ENCODE results near the gene TMEM123.

Gene TMEM123

DNA sequence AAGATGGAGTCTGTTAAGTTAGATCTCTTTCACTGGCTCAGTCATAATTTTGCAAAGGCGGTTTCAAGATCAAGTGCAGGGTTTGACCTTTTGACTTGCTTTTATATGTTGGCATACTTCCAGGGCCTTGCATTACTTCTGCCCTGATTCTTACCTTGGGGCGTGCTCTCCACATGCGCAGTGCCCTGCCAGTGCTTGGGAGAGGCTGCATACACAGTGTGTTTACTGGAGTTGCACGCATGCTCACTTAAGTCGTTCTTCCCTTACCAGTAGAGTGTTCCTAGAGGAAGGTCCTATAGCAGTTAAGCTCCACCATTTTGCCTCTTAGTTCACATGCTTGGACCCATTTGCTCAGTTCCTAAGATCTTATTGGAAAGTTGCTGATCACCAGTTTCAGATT, 21.0 kb upstream of the TMEM123 start:
- H3K27me3 ChIP-seq (ENCODE audit: control insufficient read depth in 5 of 5, insufficient read depth in 4 of 5, low read length in 5 of 5), result peaks cover 0 to 4% (median 0%) of the 10 kb centered on the region in 5 donors
- no peak overlapping the region for H3K4me3 ChIP-seq (ENCODE audit: low read depth in 1 of 5, low read length in 5 of 5)
- peaks cover 0 to 2% (median 0%) of the 10 kb centered on the region in 5 donors for H3K4me1 ChIP-seq (ENCODE audit: control insufficient read depth in 5 of 5, insufficient read depth in 5 of 5, low read length in 5 of 5)
- no peak overlapping the region for H3K27ac ChIP-seq (ENCODE audit: low read depth, low read length)
- H3K9me3 ChIP-seq (ENCODE audit: control insufficient read depth in 5 of 5, low read length in 5 of 5), result no peaks in the 10 kb centered on the region
- H3K9ac ChIP-seq (ENCODE audit: low read length in 5 of 5), result no peak overlapping the region
- no peaks in the 10 kb centered on the region for H3K36me3 ChIP-seq (ENCODE audit: control insufficient read depth in 5 of 5, insufficient read depth in 5 of 5, low read length in 5 of 5)

GRCh38 chr11:102472127-102472526, 19.6 kb upstream of the TMEM123 start:
- H3K9ac ChIP-seq (ENCODE audit: low read length in 5 of 5), result no peak overlapping the region
- no peak overlapping the region for H3K27ac ChIP-seq (ENCODE audit: low read depth, low read length)
- H3K9me3 ChIP-seq (ENCODE audit: control insufficient read depth in 5 of 5, low read length in 5 of 5), result no peaks in the 10 kb centered on the region
- H3K27me3 ChIP-seq (ENCODE audit: control insufficient read depth in 5 of 5, insufficient read depth in 4 of 5, low read length in 5 of 5), result peaks cover 0 to 4% (median 0%) of the 10 kb centered on the region in 5 donors
- peaks cover 0 to 2% (median 0%) of the 10 kb centered on the region in 5 donors for H3K4me1 ChIP-seq (ENCODE audit: control insufficient read depth in 5 of 5, insufficient read depth in 5 of 5, low read length in 5 of 5)
- H3K36me3 ChIP-seq (ENCODE audit: control insufficient read depth in 5 of 5, insufficient read depth in 5 of 5, low read length in 5 of 5), result no peaks in the 10 kb centered on the region
- H3K4me3 ChIP-seq (ENCODE audit: low read depth in 1 of 5, low read length in 5 of 5), result no peak overlapping the region

GRCh38 chr11:102471474-102471873, 18.9 kb upstream of the TMEM123 start:
- Histone ChIP-seq H3K9me3 (ENCODE audit: control insufficient read depth in 5 of 5, low read length in 5 of 5) (no peaks in the 10 kb centered on the region), H3K4me3 (ENCODE audit: low read depth in 1 of 5, low read length in 5 of 5) (no peak overlapping the region), H3K4me1 (ENCODE audit: control insufficient read depth in 5 of 5, insufficient read depth in 5 of 5, low read length in 5 of 5) (peaks cover 0 to 2% (median 0%) of the 10 kb centered on the region in 5 donors), H3K36me3 (ENCODE audit: control insufficient read depth in 5 of 5, insufficient read depth in 5 of 5, low read length in 5 of 5) (no peaks in the 10 kb centered on the region), H3K27me3 (ENCODE audit: control insufficient read depth in 5 of 5, insufficient read depth in 4 of 5, low read length in 5 of 5) (peaks cover 0 to 4% (median 0%) of the 10 kb centered on the region in 5 donors), H3K9ac (ENCODE audit: low read length in 5 of 5) (no peak overlapping the region), H3K27ac (ENCODE audit: low read depth, low read length) (no peak overlapping the region)

DNA sequence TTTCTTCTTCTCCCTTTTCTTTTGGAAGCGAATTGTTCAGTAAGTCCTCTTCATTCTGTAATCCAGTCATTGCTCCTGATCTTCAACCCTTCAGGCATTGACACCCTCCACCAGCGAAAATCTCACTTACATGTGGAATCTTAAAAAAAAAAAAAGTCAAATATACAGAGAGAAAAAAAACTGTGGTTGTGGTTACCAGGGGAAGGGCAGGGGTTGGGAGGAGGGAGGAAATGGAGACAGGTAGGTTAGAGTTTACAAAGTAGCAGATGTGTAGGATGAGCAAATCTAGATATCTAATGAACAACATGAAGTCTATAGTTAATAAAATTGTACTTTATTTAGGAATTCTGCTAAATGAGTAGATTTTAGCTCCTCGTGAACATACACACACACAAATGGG, 17.7 kb upstream of the TMEM123 start:
- no peak overlapping the region for H3K4me3 ChIP-seq (ENCODE audit: low read depth in 1 of 5, low read length in 5 of 5)
- no peak overlapping the region for H3K27ac ChIP-seq (ENCODE audit: low read depth, low read length)
- no peak overlapping the region for H3K9ac ChIP-seq (ENCODE audit: low read length in 5 of 5)
- peaks cover 0 to 6% (median 0%) of the 10 kb centered on the region in 5 donors for H3K4me1 ChIP-seq (ENCODE audit: control insufficient read depth in 5 of 5, insufficient read depth in 5 of 5, low read length in 5 of 5)
- H3K27me3 ChIP-seq (ENCODE audit: control insufficient read depth in 5 of 5, insufficient read depth in 4 of 5, low read length in 5 of 5), result peaks cover 0 to 4% (median 0%) of the 10 kb centered on the region in 5 donors
- no peaks in the 10 kb centered on the region for H3K36me3 ChIP-seq (ENCODE audit: control insufficient read depth in 5 of 5, insufficient read depth in 5 of 5, low read length in 5 of 5)
- H3K9me3 ChIP-seq (ENCODE audit: control insufficient read depth in 5 of 5, low read length in 5 of 5), result no peaks in the 10 kb centered on the region

GRCh38 chr11:102469196-102469821, 16.7 kb upstream of the TMEM123 start:
- H3K9ac ChIP-seq (ENCODE audit: low read length in 5 of 5), result no peak overlapping the region
- no peaks in the 10 kb centered on the region for H3K9me3 ChIP-seq (ENCODE audit: control insufficient read depth in 5 of 5, low read length in 5 of 5)
- peaks cover 0 to 4% (median 0%) of the 10 kb centered on the region in 5 donors for H3K27me3 ChIP-seq (ENCODE audit: control insufficient read depth in 5 of 5, insufficient read depth in 4 of 5, low read length in 5 of 5)
- H3K4me3 ChIP-seq (ENCODE audit: low read depth in 1 of 5, low read length in 5 of 5), result no peak overlapping the region
- H3K27ac ChIP-seq (ENCODE audit: low read depth, low read length), result no peak overlapping the region
- H3K4me1 ChIP-seq (ENCODE audit: control insufficient read depth in 5 of 5, insufficient read depth in 5 of 5, low read length in 5 of 5), result peaks cover 0 to 6% (median 0%) of the 10 kb centered on the region in 5 donors
- H3K36me3 ChIP-seq (ENCODE audit: control insufficient read depth in 5 of 5, insufficient read depth in 5 of 5, low read length in 5 of 5), result no peaks in the 10 kb centered on the region

- Histone ChIP-seq H3K36me3 (ENCODE audit: control insufficient read depth in 5 of 5, insufficient read depth in 5 of 5, low read length in 5 of 5) (no peaks in the 10 kb centered on the region), H3K27me3 (ENCODE audit: control insufficient read depth in 5 of 5, insufficient read depth in 4 of 5, low read length in 5 of 5) (peaks cover 0 to 4% (median 0%) of the 10 kb centered on the region in 5 donors), H3K4me1 (ENCODE audit: control insufficient read depth in 5 of 5, insufficient read depth in 5 of 5, low read length in 5 of 5) (peaks cover 0 to 6% (median 0%) of the 10 kb centered on the region in 5 donors), H3K4me3 (ENCODE audit: low read depth in 1 of 5, low read length in 5 of 5) (no peak overlapping the region), H3K27ac (ENCODE audit: low read depth, low read length) (no peak overlapping the region), H3K9me3 (ENCODE audit: control insufficient read depth in 5 of 5, low read length in 5 of 5) (no peaks in the 10 kb centered on the region), H3K9ac (ENCODE audit: low read length in 5 of 5) (no peak overlapping the region)
These were observed 16.1 kb upstream of the TMEM123 start for GRCh38 chr11:102468616-102469195.

GRCh38 chr11:102467853-102468580, 15.5 kb upstream of the TMEM123 start:
- Histone ChIP-seq H3K9me3 (ENCODE audit: control insufficient read depth in 5 of 5, low read length in 5 of 5) (no peaks in the 10 kb centered on the region), H3K4me3 (ENCODE audit: low read depth in 1 of 5, low read length in 5 of 5) (no peak overlapping the region), H3K27me3 (ENCODE audit: control insufficient read depth in 5 of 5, insufficient read depth in 4 of 5, low read length in 5 of 5) (peaks cover 0 to 4% (median 0%) of the 10 kb centered on the region in 5 donors), H3K9ac (ENCODE audit: low read length in 5 of 5) (no peak overlapping the region), H3K27ac (ENCODE audit: low read depth, low read length) (no peak overlapping the region), H3K4me1 (ENCODE audit: control insufficient read depth in 5 of 5, insufficient read depth in 5 of 5, low read length in 5 of 5) (peaks cover 0 to 6% (median 0%) of the 10 kb centered on the region in 5 donors), H3K36me3 (ENCODE audit: control insufficient read depth in 5 of 5, insufficient read depth in 5 of 5, low read length in 5 of 5) (no peaks in the 10 kb centered on the region)

DNA sequence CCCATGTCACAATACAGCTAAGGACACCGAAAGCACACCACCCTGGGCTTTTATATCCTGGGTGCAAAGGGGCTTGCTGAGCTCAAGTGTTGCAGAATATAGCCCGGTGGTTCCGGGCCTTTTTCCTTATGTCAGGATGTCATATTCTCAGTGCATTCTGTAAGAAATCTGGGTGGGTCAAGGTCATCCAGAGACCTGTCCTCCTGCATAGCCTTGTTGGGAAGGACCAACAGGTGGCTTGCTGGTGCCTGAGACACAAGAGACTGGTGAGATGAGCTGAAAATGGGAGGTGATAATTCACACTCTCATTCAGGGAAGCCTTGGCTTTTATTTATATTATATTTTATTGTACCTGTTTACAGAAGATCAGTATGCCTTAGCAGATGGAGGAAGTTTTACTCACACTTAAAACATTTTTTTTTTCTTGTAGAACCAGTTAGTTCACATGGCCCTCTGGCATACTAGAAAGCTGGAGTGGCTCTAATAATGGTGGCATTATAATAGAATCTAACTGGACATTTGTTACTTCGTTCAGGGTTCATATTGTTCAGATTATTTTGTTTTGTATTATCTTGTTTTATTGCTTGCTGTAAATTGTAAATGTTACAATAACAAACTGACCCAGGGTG, 14.6 kb upstream of the TMEM123 start:
- no peak overlapping the region for H3K27ac ChIP-seq (ENCODE audit: low read depth, low read length)
- H3K9ac ChIP-seq (ENCODE audit: low read length in 5 of 5), result no peak overlapping the region
- H3K4me1 ChIP-seq (ENCODE audit: control insufficient read depth in 5 of 5, insufficient read depth in 5 of 5, low read length in 5 of 5), result peaks cover 0 to 6% (median 0%) of the 10 kb centered on the region in 5 donors
- no peaks in the 10 kb centered on the region for H3K9me3 ChIP-seq (ENCODE audit: control insufficient read depth in 5 of 5, low read length in 5 of 5)
- no peak overlapping the region for H3K4me3 ChIP-seq (ENCODE audit: low read depth in 1 of 5, low read length in 5 of 5)
- peaks cover 0 to 4% (median 0%) of the 10 kb centered on the region in 5 donors for H3K27me3 ChIP-seq (ENCODE audit: control insufficient read depth in 5 of 5, insufficient read depth in 4 of 5, low read length in 5 of 5)
- H3K36me3 ChIP-seq (ENCODE audit: control insufficient read depth in 5 of 5, insufficient read depth in 5 of 5, low read length in 5 of 5), result no peaks in the 10 kb centered on the region

DNA sequence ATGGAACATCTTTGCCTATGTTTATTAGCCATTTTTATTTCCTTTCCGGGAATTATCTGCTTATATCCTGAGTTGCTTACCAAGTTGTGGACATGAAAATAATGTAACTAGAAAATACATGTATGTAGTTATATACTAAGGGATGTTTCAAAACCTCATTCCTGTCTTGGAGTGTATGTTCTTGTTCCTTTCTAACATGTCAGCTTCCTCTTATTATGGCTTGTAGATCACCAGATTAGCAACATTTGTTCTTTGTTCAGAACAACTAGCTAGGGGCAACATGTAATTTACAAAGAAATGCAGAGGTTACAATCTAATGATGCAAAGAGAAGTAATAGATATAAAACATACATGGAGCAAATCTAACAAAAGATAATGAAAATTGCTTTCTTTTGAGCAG, 13.1 kb upstream of the TMEM123 start:
- Histone ChIP-seq H3K9me3 (ENCODE audit: control insufficient read depth in 5 of 5, low read length in 5 of 5) (no peaks in the 10 kb centered on the region), H3K27me3 (ENCODE audit: control insufficient read depth in 5 of 5, insufficient read depth in 4 of 5, low read length in 5 of 5) (peaks cover 0 to 4% (median 0%) of the 10 kb centered on the region in 5 donors), H3K36me3 (ENCODE audit: control insufficient read depth in 5 of 5, insufficient read depth in 5 of 5, low read length in 5 of 5) (no peaks in the 10 kb centered on the region), H3K4me1 (ENCODE audit: control insufficient read depth in 5 of 5, insufficient read depth in 5 of 5, low read length in 5 of 5) (peaks cover 0 to 6% (median 0%) of the 10 kb centered on the region in 5 donors), H3K4me3 (ENCODE audit: low read depth in 1 of 5, low read length in 5 of 5) (no peak overlapping the region), H3K27ac (ENCODE audit: low read depth, low read length) (no peak overlapping the region), H3K9ac (ENCODE audit: low read length in 5 of 5) (no peak overlapping the region)

All from subcutaneous abdominal adipose tissue (tissue), 5 donors.